Measurements from ENCODE around the gene ITGA5.
A peak's percentile ranks its signal among the peaks of the same experiment; 100 is the strongest.
"Not testable (repeated sequence)": the region's sequence is repeated elsewhere in the genome, so short reads cannot be mapped to it uniquely, and the experiment has no call there.

The ITGA5 gene

DNA sequence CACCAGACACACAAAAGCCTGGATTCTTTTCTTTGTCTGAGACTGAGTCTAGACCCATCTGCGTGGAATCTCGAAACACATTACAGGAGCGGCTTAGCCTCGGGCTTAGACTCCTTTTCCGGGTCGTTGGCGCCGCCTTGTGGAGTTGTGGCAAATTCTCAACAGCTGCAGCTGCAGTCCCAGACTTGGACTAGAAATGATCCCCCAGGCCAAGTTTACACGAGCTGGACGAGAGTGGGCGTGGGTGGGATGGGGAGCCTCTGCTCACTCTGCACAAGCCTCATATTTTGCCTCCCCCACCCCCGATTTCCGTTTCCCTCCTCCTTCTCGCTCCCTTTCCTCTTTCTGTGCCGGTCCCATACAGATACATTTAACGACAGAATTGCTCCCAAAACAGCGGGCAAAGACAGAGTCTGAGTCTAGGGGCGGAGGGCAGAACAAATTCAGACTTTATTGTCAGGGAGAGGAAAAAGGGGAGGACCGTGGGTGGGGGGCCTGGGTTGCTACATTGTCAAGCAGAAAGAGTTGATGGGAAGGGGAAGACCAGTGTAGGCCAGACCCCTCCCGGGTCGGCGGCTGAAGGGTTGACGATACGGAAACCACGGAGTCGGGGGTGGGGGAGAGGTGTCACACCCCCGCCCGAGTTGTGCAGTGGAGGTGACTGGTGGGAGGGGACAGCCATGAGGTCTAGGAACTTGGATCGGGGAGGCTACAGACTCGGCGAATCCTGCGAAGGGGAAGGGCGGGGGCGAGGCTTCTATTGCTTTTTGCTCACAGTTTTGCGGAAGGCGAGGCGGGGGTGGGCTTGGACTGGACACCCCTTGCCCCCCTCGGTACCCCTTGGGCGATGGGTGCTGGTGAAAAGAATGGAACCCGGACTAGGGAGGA, 50.1 kb downstream of the ITGA5 start:
- DNase-seq = peak; percentile 93 to 94

DNA sequence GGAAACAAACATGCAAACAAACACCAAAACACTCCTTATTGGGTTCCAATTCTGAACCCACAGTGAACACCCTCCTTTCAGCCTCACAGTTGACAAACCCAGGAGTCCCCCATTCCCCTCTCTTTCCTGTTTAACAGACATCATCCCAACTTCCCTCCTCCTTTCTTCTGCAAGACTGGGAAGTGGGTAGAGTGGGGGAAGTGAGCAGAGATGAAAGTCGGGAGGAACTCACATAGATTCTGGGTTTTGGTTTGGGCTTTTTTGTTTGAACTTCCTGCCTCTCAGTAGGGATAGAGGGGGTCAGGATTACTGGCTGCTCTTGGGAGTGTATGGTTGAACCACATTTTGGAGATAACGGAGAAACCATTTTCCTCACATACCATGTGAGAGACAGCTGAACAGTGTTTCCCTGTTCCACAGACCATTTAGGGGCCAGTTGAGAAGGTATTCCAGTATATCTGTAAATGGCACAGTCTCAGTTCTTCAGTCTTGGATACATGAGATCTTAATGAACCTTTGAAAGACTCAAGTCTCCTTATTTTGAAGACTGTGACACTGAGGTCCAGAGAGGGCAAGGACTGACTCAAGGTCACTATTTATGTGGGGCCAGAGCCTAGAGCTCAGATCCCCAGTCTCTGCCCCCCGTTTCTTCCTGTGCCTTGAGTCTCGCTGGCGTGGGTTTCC, 50.9 kb downstream of the ITGA5 start:
- peak in 1 of 2 experiments; percentile 33 for DNase-seq

DNA sequence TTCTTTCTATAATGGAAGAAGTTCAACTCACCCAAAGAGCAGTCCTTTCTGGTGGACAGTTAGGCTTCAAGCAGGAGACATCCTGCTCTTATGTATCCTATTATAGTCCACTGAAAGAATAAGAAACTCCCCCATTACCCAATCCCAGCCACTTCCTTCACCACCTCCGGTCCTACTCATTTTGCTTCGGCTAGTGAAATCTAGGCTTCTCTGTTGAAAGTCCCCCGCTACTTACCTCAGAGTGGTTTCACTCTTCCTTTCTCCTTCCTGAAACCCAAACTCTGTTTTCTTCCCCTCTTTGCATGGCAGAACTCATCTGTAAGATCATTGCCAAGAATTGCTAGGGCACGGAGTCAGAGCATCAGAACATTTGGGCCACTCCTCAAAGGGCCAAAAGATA, 54.7 kb downstream of the ITGA5 start, which contains the start of gene GPR84:
Gene GPR84, minus strand, starts transcription at position 74 of the 400 bp plus-strand sequence. CDS start 635 bp downstream, outside the sequence.
- peak; percentile 83 to 87 for DNase-seq

DNA sequence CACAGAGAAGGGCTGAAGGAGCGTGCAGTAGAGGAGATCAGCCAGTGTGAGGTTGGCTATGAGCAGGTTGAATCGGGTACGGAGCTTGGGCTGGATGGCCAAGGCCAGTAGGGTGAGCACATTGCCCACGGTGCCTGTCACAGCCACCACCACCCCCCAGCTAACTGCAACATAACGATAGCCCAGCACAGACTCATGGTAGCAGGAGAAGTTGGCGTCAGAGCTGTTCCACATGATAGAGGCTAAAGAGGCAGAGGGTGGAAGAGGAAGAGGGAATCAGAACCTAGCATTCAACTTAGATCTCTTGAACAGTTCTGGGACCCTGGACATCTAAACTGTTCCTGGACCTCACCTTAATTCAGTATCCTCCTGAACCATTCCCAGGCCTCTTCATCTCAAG, 55.4 kb downstream of the ITGA5 start:
- no peak for DNase-seq

DNA sequence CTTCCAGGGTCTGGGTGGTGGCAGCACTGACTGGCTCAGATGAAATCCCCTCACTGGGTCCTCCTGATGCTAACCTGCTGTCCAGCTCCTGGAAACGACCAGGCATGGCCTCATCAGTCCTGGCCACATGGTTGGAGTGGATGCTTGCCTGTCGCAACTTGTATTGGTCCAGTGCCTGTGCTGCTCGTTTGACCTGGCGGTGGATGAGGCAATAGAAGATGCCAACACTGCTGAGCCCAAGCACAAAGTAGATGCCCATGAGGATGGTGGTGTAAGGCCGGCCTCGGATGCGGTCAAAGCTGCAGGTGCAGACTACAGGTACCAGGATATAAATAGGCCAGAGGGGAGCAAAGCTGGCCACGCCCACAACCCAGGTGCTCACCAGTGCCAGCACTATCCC, 56.0 kb downstream of the ITGA5 start:
- no peak for DNase-seq

DNA sequence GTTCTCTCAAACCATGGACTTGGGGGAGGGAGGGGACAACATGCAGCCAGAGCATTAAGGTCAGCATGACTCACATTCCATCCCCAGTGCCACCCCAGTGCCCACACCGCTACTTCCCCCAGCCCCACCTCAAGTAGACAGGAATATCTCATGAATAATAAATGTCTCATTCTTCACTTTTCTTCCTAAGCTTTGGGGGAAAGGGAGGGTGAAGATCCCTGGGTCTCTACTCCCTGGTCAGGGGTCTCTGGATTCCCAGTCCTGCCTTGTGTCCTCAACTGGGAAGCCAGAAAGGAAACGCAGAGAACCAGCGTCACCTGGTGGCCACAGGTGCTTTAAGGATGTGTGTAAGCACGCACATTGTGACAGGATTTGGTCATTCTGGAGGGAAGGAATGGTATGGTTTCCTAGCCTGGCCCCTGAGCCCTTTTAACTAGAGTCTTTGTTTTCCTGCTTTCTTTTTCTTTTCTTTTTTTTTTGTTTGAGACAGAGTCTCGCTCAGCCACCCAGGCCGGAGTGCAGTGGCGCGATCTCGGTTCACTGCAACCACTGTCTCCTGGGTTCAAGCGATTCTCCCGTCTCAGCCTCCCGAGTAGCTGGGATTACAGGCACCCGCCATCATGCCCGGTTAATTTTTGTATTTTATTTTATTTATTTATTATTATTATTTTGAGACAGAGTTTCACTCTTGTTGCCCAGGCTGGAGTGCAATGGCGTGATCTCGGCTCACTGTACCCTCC, 58.2 kb downstream of the ITGA5 start:
- DNase-seq = peak; percentile 56 to 62

DNA sequence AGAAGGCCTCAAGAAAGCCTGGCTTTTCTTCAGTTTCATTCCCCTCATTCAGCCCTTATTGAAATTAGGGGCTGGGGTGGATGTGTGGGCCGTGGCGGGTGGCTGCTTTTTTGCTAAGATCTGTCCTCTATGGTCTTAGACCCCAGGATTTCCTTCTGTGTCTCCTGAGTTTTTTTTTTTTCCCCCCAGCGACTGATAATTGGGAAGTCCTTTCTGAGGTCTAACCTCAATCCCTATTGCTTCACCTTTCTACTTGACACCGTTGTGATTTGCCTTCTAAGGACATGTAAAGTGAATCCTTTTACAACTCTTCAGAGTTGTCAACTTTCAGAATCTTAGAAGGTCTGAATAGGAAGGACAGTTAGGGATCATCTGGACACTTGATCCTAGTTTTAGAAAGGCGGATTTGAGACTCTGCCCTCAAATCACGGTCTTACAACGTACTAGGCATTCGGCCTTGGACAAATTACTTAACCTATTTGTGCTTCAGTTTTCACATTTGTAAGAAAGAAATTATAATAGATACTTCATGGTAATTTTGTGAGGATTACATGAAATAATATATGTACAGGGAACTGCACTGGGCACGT, 59.2 kb downstream of the ITGA5 start:
- no peak for DNase-seq

DNA sequence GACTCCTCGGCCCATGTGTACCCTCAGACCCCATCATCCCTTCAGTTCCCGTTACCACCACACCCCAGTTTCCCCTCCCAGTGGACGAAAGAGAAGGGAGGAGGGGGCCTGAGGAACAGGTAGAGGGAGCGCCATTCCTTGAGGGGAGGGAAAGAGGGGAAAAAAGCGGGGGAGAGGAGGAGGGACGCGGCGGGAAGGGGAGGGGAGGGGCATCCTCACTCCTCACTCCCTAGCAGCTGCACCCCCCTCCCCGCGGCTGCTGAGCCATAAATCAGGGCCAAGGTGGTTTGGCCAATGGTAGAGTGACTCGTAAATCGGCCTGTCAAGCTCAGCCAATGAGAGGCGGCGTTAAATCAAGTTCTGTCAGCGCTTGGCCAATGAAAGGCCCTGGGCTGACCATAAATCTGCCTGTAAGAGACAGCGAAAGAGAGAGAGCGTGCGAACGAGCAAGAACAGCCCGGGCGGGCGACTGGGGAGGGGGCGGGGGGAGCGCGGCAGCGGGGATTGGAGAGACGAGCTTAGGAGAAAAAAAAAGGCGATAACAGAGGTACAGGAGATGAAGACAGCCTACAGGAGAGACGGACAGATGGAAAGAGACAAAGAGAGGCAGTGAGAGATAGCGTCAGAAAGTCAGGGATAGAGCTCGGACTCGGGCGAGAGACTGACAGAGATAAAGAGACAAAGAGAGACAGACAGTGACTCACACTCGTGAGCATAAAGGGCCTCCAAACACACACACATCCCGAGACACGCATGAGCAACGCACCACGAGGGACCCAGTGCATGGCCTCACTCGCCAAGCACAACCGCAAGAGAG, 59.9 kb downstream of the ITGA5 start:
- peak; percentile 96 to 97 for DNase-seq

DNA sequence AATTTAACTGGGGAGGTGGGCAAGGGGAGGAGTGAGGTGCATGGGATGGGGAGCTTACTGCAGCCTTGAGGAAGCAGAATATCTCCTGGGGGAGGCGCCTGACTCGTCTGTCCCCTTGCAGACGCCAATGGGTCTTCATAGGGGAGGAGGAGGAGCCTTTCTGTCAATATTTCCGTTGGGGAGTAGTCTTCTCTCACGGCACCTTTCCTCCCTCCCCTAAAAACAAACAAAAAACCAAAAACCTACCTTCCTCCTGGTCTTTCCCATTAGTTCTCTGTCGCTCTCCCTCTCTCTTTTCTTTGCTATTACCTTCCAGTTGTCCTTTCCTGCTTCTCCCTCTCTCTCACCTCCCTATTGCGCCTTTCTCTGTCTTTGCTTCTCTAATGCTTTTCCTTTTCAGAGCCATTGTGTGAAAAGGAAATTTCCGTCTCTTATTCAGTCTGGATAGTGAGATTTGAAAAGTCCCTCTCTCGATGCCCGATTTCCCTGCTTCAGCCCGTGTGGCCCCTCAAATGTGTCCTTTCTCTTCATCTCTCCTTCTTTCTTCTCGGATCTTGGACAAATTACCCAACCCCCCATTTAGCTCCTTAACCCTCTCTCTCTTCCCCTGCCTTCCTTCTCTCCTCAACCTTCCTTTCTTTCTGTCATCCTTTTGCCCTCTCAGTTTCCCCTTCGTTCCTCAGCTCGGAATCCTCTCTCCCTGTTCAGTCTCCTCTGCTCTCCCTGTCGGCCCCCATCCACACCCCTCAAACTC, 60.7 kb downstream of the ITGA5 start:
- peak in 1 of 2 experiments; percentile 3 for DNase-seq

DNA sequence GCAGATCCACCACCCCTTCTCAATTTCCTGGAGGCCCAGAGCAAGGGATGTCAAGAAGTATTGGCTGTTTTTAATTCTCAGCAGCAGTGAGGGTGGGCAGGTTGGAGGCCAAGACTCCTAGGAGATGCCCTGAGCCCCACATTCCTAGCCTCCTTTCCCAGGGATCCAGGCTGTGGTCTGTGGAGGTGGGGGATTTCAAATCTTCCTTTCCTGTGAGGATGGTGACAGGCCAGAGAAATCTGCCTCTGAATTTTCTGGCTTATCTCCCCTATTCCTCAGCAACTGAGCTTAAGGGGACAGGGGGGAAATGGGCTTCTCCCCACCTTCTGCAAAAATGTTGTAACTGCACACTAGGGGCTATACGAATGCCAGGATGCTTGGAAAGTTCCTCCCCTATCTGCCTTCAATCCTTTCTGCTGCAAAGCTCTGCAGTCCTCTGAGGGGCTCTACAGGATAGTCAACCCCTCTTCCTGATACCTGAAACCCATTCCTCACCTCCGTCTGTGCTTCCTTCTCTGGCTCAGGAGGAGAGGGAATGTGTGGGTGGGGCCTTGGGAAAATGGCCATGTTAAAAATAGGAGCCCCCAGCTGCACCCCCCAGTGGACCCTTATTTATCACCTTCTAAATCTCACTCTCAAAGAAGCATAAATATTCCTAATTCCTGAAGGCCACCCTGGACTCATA, 61.4 kb downstream of the ITGA5 start:
- no peak for DNase-seq

DNA sequence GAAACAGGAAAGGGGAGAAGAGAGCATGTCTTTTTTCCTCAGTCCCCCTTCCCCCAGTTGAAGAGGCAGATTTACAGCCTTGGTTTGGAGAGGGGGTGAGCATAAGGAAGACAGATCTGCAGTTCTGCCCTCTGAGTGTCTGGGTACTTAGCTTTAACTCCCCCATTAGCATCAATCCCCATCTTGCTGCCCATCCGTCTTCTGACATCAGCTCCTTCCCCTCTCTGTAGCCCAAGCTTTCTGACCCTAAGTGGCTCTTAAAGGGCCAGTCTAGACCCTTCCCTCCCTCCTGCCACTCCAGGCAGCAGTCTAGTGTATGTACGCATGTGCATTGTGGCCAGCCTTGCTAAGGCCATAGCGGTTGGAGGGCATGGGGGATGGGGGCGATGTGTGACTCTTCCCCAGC, 62.1 kb downstream of the ITGA5 start:
- DNase-seq = no peak

DNA sequence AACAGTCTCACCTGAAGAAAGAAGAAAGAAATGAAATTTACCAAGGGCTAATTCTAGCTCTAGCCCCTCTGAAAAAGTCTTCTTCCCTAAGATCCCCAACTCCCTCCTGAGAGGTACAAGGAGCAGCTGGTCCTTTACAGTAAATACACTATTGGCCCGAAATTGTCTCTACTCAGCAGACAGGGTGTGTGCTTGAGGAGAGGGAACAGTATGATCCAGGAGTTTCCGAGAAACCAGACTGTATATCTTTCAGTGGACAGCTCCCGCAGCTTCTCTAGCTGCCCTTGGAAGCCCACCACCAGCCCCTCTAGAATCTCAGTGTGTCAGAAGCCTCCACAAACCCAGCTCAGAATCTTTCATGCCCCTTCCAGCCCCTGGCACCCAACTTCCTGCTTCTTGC, 62.8 kb downstream of the ITGA5 start:
- no peak for DNase-seq

DNA sequence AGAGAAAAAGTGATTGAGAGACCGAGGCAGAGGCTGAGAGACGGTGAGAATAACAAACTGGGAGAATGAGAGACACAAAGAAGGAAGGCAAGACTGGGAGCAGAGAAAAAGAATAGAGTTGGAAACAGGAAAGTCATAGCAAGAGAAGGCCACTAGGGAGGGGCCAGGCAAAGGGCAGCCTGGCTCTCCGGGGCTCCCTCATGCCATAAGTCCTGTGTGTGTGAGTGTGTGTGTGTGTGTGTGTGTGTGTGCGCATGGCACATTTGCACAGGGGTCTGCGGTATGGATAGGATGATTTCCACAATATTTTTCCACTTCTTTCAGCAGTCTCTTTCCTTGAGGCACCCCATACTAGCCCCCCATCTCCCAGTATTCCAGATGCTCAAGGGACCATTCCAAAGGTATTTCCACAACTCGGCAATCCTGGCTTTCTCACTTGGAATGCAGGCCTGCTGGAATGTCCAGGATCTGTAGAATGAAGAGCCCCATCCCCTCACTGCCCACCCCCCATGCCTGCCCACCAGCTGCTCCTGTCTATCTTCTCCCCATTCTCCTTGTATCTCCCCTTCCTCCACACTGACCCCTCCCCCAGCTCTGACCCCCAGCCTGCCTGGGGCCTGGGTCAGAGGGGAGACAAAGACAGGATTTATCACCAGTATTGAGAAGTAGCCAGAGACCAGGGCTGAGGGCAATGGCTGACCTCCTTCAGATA, 63.8 kb downstream of the ITGA5 start:
- DNase-seq = no peak

DNA sequence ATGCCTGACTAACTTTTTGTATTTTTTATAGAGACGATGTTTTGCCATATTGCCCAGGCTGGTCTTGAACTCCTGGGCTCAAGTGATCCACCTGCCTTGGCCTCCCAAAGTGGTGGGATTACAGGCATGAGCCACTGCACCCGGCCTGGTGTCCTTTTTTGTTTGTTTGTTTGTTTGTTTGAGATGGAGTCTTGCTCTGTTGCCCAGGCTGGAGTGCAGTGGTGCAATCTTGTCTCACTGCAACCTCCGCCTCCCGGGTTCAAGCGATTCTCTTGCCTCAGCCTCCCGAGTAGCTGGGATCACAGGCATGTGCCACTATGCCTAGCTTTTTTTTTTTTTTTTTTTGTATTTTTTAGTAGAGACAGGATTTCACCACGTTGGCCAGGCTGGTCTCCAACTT, 64.8 kb downstream of the ITGA5 start:
- DNase-seq = not testable (repeated sequence)

DNA sequence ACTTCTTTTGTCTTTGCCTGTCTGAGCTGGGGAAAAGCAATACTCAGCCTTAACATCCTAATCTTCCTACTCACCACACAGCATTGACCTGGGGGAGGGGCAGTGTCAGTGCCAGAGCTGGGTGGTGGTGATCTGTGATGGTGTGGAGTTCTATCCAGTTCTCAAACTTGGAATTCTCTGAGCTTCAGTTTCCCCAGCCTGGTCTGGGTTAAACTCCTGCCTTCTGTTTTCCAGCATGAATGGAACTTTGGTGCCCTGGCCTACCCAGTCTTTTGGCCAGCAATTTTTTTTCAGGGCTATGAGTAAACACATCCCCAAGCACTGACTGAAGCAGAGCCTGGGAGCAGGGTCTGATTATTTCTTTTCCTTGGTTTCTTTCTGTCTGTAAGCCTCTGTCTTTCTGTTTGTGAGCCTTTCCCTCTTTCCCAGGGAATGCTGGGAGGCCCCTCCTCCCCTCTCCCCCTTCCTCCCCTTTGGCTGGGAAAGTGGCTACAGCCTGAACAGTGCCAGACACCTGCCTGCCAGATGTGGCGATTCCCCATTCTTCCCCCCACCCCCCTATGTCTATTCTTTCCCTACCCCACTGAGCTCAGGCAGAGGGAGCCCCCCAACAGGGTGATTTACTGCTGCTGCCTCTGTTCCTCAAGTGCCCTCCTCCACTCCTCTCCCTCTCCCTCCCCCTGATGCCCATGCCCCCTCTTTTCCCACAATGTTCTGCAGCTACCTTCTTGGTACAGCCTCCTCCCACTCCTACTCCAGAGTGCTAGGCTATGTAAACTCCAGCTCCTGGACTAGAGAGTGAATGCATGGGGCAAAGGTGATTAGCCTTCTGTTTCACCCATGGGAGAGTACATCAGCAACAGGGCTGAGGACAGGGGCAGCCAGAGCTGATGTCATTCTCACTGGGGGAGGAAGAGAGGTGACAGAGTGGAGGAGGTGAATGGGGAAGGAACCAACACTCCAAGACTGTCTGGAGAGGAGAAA, 65.9 kb downstream of the ITGA5 start:
- DNase-seq = no peak

DNA sequence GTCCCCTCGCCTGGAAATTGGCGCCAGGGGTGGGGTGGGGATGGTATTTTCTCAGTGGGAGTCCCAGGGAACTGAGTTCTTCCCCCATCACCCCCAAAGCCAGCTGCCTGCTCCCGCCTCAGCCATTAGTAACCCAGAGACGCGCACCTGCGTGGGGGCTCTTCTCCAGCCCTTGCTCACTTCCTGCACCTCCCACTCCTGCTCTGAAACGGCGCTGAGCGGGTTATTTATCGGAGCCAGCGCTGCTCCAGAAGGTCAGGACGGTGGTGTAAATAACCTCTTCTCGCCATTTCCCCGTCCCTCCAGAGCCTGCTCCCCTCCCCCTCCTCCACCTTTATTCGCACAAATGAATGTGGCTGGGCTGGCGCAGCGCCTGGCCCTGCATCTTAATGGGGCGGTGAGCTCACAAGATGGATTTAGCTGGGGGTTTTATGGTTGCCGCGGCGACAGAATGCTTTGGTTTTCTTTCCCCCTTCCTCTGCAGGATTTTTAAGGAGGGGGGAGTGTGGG, 67.0 kb downstream of the ITGA5 start:
- no peak for DNase-seq

DNA sequence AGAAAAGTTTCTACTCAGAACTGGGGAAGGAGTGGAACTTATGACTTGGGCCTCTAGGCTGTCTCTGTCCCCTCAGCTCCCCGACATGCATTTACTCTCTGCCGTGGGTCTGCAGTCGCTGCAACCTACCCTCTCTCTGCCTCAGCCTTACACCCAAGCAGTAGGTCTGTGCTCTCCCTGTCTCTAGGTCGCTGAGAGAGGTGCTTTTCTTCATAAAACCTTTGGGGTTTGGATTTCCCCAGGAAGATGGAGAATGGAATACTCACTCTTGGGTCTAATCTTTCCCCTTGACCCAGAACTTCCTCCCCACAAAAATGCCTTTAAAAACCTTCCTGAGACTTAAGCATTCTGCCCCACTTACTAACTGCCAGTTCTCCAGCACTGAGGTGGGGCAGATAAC, 67.7 kb downstream of the ITGA5 start:
- DNase-seq = no peak

DNA sequence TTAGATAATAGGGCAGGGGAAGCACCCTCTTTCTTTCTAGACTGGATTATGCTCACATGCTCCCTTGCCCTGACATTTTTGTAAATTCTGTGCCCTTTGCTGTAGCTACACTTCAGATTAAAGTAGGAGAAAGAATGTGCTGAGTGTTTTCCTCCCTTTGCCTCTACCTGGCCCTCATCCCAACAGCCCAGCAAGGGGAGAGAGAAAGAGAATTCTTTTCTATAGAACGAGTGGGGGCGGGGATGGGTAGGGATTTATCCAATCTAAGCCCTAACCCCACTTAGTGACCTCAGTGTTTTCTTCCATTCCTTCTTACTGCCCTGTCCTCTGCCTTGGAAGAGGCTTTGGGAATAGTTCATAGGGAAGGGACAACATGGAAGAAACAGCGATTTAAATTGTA, 68.3 kb downstream of the ITGA5 start:
- no peak for DNase-seq

DNA sequence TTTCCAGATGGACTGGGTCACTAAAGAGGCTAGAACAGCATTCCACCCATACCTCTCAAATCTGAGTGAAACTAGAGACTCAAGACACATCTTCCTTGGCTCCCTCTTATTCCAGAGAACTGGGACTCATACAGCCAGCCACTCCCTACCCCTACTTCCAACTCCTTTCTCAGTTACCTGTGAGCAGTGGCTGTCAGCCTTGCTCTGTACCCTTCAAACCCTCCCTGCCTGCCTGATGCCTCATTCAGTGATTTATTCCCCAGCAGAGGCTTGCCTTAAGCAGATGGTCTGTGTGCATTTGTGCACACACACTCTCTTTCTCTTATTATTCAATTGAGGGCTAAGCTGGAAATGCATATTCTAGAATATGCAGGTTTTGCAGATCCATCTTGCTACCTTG, 69.4 kb downstream of the ITGA5 start:
- DNase-seq = no peak
